ENCODE results near the gene ABCB10.
"Not testable (repeated sequence)": the region's sequence is repeated elsewhere in the genome, so short reads cannot be mapped to it uniquely, and the experiment has no call there.

Gene ABCB10

GRCh38 chr1:229514578-229515275 lies 43.8 kb downstream of the ABCB10 start:
- Histone ChIP-seq H3K4me1 (ENCODE audit: control insufficient read depth, low read length) (peaks cover 33% of the 10 kb centered on the region), H3K36me3 (ENCODE audit: control insufficient read depth, low read length) (peaks cover 4% of the 10 kb centered on the region; the same call in 1 of the 2 replicates), H3K27ac (ENCODE audit: low read depth, low read length) (no peak overlapping the region), H3K9me2 (replicated peaks; ENCODE audit: control insufficient read depth, low read length) (no peaks in the 10 kb centered on the region), H4K20me1 (ENCODE audit: control insufficient read depth, insufficient read depth, low read depth, low read length) (no peaks in the 10 kb centered on the region), H3K4me3 (ENCODE audit: low read length) (no peak overlapping the region), H3K4me2 (ENCODE audit: low read length) (no peak overlapping the region), H3K9me3 (ENCODE audit: control insufficient read depth, insufficient read depth, low read length) (no peaks in the 10 kb centered on the region), H3K79me2 (ENCODE audit: control insufficient read depth, low read length) (no peaks in the 10 kb centered on the region), H3K27me3 (ENCODE audit: control insufficient read depth, low read length) (no peaks in the 10 kb centered on the region), H3F3A (ENCODE audit: control insufficient read depth, insufficient read depth) (peaks cover 15% of the 10 kb centered on the region)
- TF ChIP-seq EZH2phosphoT487 (IDR thresholded peaks at IDR 0.05; ENCODE audit: borderline replicate concordance, low read length) (no peak), CTCF (IDR thresholded peaks at IDR 0.05; ENCODE audit: low read depth, low read length, poor library complexity, severe bottlenecking) (peak; percentile 89)

- peaks cover 15% of the 10 kb centered on the region for H3K79me2 ChIP-seq (ENCODE audit: control insufficient read depth, low read length)
- peak overlapping the region; percentile 25 for H3K4me2 ChIP-seq (ENCODE audit: low read length)
- H3K27me3 ChIP-seq (ENCODE audit: control insufficient read depth, low read length); H3K9me2 ChIP-seq (replicated peaks; ENCODE audit: control insufficient read depth, low read length); H3K9me3 ChIP-seq (ENCODE audit: control insufficient read depth, insufficient read depth, low read length); H3K4me3 ChIP-seq (ENCODE audit: low read length); H4K20me1 ChIP-seq (ENCODE audit: control insufficient read depth, insufficient read depth, low read depth, low read length); H3K36me3 ChIP-seq (ENCODE audit: control insufficient read depth, low read length); H3K27ac ChIP-seq (ENCODE audit: low read depth, low read length); H3F3A ChIP-seq (ENCODE audit: control insufficient read depth, insufficient read depth): not testable (repeated sequence)
- peaks cover 54% of the 10 kb centered on the region for H3K4me1 ChIP-seq (ENCODE audit: control insufficient read depth, low read length)
Observed at GRCh38 chr1:229511625-229512024, 46.9 kb downstream of the ABCB10 start.

- peaks cover 56% of the 10 kb centered on the region for H3K4me1 ChIP-seq (ENCODE audit: control insufficient read depth, low read length)
- not testable (repeated sequence) for H3K9me3 ChIP-seq (ENCODE audit: control insufficient read depth, insufficient read depth, low read length); H3K27ac ChIP-seq (ENCODE audit: low read depth, low read length)
Observed at GRCh38 chr1:229511201-229511600, 47.3 kb downstream of the ABCB10 start.

GRCh38 chr1:229509576-229509975 lies 48.9 kb downstream of the ABCB10 start:
- H3K27me3 ChIP-seq (ENCODE audit: control insufficient read depth, low read length): no peaks in the 10 kb centered on the region

More at GRCh38 chr1:229511201-229511600, 47.3 kb downstream of the ABCB10 start:
- not testable (repeated sequence) for H4K20me1 ChIP-seq (ENCODE audit: control insufficient read depth, insufficient read depth, low read depth, low read length); H3K9me2 ChIP-seq (replicated peaks; ENCODE audit: control insufficient read depth, low read length); H3K36me3 ChIP-seq (ENCODE audit: control insufficient read depth, low read length); H3F3A ChIP-seq (ENCODE audit: control insufficient read depth, insufficient read depth); H3K4me3 ChIP-seq (ENCODE audit: low read length); H3K27me3 ChIP-seq (ENCODE audit: control insufficient read depth, low read length)
- peaks cover 19% of the 10 kb centered on the region for H3K79me2 ChIP-seq (ENCODE audit: control insufficient read depth, low read length)
- peak overlapping the region; percentile 25 for H3K4me2 ChIP-seq (ENCODE audit: low read length)

More at GRCh38 chr1:229509576-229509975, 48.9 kb downstream of the ABCB10 start:
- Histone ChIP-seq H3K4me2 (ENCODE audit: low read length) (no peak overlapping the region), H3K9me3 (ENCODE audit: control insufficient read depth, insufficient read depth, low read length) (no peaks in the 10 kb centered on the region), H3K36me3 (ENCODE audit: control insufficient read depth, low read length) (peaks cover 14% of the 10 kb centered on the region), H3K4me1 (ENCODE audit: control insufficient read depth, low read length) (peaks cover 55% of the 10 kb centered on the region), H4K20me1 (ENCODE audit: control insufficient read depth, insufficient read depth, low read depth, low read length) (peaks cover 4% of the 10 kb centered on the region; the same call in 1 of the 2 replicates), H3F3A (ENCODE audit: control insufficient read depth, insufficient read depth) (no peaks in the 10 kb centered on the region; the same call in 1 of the 2 replicates), H3K79me2 (ENCODE audit: control insufficient read depth, low read length) (peaks cover 34% of the 10 kb centered on the region), H3K9me2 (replicated peaks; ENCODE audit: control insufficient read depth, low read length) (no peaks in the 10 kb centered on the region), H3K4me3 (ENCODE audit: low read length) (no peak overlapping the region), H3K27ac (ENCODE audit: low read depth, low read length) (no peak overlapping the region)
- no peak for TF ChIP-seq EZH2phosphoT487 (IDR thresholded peaks at IDR 0.05; ENCODE audit: borderline replicate concordance, low read length)
- TF ChIP-seq CTCF (IDR thresholded peaks at IDR 0.05; ENCODE audit: low read depth, low read length, poor library complexity, severe bottlenecking): no peak
